ENCODE measurements around the gene PNMA6F.
"Not testable (repeated sequence)": the region's sequence is repeated elsewhere in the genome, so short reads cannot be mapped to it uniquely, and the experiment has no call there.

Gene PNMA6F

DNA sequence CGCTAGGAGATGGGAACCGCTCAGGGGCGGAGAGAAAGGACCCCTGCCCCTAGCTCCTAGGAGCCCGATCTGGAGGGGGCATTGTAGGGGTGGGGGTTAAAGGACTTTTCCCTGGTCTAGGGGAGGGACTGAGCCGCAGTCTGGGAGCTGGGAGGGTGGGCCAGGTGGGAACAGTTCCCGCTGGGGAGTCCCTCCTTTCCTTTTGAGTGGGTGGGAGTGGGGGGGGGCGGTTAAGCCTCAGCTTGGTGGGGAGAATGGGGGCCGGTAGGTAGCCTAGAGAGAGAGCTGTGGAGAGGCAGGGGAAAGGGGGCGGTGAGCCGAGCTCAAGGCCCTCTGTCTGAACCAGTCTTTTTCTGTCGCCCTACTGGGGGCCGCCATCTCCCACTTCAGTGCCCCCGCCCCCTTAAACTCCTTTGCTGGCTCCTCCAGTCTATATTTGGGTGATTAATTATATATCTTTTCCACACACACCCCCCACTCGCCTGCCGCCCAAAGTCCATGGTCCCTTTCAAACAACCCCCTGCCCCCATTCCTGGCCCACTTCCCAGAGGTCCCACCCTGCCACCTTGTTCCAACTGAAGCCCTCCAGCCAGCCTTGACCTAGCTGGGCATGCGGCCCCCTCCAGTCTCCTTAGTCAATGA is 13.2 kb upstream of the PNMA6F start:
- no peak for DNase-seq

DNA sequence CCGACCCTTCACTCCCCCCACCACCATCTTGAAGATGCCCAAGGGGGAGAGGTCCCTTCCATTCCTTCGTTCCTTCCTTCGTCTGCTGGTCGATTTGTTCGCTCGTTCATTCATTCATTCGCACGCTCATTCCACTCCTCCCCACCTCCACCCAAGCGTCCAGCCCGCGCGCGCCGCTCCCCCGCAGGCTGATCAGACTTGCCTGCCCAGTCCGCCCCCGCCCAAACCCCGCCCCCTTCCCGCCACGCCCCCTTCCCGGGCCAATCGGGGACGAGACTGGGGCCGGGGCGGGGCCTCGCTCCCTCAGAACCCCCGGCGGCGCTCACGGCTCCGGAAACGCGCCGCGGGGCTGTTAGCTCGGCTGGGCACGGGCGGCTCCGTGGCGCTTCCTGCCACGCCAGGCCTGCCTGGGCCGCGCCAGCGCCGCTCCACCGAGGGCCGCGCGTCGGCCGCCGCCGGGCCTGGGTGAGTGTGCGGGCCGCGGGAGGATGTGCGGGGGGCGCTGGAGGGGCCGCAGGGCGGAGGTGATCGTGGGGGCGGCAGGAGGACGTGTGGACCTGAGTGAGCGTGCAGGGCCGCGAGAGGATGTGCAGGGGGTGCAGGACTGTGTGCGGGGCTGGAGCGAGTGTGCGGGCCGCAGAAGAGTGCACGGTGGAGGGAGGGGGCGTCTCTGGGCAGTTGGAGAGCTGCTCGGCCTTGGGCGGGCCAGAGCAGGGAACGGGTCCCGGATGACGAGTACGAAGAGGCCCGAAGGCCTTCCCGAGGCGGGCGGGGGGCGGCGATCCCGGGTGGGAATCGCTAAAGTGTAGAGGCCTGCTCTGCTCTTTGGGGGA is 12.5 kb upstream of the PNMA6F start, which contains the start of gene ZNF275:
Gene ZNF275, plus strand, starts transcription at position 333 of the 833 bp plus-strand sequence. CDS start 2,527 bp downstream, outside the sequence.
- peak; percentile 66 for DNase-seq

DNA sequence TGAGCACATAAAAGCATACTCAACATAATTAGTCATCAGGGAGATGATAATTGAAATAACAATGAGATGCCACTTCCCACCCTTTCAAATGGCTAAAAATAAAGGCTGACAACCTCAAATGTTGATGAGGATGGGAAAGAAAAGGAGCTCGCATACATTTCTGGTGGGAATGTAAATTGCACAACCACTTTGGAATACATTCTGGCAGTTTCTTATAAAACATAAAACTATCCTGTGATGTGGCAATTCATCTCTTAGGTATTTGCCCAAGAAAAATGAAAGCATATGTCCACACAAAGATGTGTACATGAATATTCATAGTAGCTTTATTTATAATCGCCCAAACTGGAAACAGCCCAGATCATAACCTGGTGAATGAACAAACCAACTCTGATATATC is 11.7 kb upstream of the PNMA6F start:
- DNase-seq: no peak

DNA sequence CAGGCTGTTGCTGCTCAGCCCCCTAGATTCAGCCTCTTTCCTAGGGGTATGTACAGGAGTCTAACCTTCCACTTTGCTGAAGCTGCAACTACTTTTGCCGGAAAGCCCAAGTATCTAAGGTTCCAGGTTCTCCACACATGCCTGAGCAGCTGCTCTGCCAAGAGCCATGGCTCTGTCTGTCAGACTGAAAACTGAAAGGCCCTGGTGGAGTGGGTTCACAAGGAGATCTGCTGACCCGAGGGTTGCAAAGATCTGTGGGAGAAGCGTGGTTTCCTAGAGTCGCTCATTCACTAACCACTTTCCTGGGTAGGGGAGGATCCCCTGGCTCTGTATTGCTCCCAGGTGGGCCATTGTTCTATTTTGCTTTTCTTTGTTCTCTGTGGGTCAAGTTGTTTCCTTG is 6.0 kb upstream of the PNMA6F start:
- no peak for DNase-seq

DNA sequence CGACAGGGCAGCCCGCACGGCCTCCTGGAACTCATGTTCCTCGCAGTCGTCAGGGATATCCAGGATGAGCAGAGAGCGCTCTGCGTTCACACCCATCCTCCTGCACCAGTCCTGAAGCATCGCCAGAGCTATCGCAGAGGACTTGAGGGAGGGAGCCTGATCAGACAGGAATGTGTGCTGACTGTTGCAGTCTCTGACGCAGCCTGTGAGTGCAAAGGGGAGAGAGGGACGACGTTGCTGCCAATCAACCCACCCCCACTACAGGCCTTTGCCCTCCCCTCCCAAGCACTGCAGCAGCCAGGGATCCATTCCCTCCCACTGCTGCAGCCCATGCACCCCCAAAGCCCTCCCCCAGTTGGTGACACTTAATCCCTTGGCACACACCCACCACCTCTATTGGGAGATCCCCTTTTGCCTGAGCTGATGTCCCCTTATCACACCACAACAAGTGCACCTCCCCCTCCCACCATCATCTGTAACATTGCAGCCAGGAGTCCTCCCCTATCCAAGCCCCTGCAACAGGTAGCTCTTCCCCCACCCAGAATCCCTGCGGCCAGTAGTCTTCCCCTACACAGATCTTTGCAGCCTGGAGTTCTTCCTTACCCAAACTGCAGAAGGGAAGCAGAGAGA is 897 bp downstream of the PNMA6F start:
- no peak for DNase-seq

DNA sequence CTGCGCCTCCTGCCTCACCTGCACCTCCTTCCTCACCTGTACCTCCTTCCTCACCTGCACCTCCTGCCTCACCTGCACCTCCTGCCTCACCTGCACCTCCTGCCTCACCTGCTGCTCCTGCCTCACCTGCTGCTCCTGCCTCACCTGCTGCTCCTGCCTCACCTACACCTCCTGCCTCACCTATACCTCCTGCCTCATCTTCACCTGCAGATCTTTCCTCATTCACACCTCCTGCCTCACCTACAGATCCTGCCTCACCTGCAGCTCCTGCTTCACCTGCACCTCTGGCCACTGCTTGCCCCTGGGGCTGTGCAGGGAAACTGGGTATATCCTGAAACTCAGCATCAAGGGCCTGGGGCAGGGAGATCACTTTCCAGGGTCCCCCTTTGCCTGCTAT is 1.5 kb downstream of the PNMA6F start:
- not testable (repeated sequence) for DNase-seq

DNA sequence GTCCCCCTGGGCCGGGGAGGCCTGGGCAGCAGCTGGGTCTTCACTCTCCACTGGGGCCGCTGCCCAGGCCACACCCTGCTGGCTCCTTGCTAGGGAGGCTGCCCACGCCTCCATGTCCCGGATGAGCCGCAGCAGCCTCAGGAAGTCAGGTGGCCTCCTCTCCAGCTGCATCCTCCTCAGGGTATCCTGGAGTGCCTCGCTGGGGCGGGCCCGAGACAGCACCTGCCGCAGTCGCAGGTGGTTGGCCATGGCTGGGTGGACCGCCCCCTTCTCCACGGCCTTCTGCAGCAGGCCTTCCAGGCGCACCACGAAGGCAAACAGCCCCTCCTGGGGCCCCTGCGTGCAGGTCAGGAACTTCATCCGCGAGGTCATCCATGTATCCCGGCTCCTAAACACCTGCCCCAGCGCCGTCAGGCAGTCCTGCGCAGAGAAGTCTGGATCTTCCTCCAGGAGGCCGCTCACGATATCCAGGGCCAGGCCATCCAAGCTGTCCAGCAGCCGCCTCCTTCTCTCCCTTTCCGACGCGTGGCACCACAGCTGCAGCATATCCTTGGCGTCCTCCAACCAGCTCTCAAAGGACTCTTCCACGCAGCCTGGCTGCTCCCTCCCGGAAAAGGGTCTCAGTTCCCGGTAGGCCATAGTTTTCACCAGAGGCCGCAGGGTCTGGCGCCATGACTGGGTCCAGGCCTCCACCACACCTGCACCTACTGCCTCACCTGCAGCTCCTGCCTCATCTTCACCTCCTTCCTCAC is 2.1 kb downstream of the PNMA6F start:
- DNase-seq: no peak

DNA sequence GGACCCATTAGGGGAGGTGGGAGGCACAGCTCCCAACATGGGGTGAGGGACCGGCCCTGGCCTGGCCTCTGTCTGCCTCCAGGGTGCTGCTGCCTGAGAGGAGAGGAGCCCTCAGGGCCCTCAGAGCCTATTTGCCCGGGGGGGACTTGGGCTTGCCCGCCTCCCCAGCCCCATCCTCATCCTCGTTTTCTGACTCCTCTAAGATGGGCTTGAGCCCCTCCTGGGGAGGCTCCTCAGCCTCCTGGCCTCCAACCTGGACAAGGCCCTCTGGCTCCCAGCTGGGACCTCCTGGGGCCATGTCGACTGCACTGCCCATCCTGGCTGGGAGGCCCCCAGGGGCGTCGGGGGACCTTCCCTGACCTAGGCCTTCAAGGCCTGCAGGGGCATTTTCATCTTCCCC is 2.8 kb downstream of the PNMA6F start:
- no peak for DNase-seq

DNA sequence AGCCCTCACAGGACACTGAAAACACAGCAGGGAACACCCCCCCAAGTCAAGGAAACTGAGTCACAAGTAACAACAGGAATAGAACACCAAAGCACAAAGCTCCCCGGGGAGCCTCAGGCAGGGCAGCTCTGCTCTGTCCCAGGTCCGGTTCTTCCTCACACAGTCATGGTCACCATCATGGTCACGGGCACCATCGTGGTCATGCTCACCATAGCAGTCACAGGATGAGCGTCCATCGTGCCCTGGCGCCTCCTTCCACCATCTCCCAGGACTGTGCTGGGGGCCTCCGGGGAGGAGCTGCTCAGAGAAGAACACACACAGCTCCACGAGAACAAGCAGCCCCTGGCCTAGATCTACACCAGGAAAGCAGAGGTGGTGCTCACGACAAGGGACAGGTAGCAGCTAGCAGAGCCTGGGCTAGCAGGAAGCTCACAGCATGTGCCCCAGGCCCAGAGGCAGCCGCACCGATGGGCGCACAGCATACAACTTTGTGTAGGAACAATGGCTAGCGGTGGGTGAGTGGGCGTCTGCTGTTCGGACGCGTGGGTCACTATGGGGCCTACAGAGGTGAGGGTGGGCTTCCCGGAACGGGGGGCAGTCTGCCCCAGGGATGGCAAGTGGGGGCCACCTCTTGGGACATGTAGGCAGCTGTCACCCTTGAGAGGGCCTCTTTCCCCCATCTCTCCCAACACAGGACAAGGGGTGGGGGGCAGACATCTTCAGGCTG is 3.4 kb downstream of the PNMA6F start:
- DNase-seq: no peak

DNA sequence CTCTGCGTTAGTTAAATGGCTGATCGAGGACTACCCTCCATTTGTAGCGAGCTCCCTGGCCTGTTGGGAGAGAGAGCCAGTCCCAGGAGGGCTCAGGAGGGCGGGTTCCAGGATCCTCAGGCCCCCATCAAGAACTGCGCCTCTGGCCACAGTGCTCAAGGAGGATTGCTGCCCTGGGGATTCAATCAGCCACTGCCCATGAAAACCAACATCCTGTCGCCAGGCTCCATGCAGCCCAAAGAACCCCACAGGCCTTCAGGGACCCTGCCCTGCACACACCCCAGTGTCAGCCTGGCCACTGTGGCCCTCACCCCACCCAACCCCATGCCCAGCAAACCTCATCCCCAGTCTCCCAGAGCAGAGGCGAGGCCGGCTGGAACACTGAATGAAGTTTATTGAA is 4.3 kb downstream of the PNMA6F start:
- no peak for DNase-seq

DNA sequence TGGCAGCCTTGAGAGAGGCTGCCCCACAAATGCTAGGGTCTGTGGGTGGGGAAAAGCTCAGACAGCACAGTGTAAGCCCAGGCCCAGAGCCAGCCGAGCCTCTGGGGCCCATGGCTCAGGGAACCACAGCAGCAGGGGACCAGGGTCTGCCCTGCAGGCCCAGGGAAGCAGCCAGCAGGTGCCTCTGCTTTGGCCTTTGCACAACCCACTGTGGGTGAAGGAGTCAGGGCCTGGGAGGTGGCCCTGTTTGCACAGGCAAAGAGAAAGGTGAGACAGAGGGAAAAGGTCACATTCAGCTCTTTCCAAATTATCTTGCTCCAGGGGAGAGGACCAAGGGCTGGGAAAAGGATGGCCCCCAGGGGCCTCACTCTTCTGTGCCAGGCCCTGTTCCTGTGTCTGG is 8.7 kb downstream of the PNMA6F start:
- no peak for DNase-seq

DNA sequence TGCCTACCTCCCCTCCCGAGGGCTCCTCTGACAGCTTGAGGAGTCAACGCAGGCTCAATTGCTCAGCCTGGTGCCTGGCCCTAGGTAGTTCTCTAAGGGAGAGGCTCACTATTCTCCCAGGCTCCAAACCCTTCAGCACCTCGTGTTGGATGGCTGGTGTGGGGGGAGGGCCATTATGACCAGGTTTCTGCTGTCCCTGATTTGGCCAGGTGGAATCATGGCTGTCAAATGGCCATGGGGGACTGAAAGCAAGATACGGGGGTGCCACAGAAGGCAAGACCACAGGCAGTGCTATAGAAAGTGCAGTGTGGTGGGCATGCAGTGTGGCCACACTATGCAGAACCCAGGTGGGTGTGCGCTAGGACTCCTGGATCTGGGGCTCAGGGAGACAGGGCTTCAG is 9.5 kb downstream of the PNMA6F start:
- DNase-seq: no peak

DNA sequence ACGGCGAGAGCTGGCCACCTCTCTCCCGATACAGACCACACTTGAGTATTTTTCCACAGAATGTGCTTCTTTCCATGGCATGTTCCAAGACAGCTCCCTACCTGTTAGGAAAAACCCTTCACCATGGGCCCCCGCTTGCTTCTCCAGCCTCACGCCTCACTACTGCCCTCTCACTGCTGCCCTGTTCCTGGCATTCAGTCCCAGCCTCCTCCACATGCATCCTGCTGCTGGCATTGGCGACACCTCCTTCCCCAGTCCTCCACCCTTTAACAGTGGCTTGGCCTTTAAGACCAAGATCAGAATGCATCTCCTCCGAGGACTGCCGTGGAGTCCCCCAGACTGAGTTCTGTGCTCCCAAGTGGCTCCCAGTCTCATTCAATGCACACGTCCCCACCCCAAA is 10.7 kb downstream of the PNMA6F start:
- DNase-seq: no peak

DNA sequence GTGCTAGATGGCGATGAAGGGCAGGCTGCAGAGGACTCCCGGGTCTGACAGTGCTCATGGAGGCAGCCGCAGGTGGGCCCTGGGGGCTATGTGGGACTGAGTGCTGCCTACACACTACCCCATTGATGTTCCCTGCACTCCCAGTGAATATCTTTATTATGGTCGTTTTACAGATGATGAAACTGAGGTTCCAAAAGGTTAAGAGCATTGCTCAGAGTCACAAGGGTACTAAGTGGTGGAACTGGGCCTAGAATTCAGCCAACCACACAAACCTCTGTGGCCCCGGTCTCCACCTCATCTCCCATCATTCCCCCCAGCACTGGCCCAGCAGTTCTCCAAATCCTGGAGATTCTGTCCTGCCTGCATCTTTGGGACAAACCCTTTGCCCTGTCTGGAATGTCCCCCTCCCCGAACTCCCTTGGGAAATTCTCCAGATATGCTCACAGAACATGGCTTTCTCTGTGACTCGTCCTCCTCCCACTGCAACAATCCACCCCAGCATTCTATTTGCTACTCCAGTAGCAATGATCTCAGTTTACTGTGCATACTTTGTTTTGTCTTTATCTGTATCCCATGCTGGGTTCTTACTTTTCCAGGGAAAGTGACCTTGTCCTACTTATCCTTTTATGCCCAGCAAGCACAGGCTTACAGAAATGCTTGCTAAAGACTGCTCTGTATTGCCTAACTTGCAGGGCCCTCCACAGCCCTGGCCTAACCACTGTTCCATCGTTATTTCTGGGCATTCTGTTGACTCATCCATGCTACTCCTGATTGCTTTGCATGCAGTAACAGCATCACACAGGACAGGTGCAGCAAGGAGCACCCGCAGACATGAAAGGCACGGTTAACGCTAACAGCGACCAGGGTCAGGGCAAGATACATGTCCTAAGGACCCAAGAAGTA is 14.0 kb downstream of the PNMA6F start:
- DNase-seq: no peak

DNA sequence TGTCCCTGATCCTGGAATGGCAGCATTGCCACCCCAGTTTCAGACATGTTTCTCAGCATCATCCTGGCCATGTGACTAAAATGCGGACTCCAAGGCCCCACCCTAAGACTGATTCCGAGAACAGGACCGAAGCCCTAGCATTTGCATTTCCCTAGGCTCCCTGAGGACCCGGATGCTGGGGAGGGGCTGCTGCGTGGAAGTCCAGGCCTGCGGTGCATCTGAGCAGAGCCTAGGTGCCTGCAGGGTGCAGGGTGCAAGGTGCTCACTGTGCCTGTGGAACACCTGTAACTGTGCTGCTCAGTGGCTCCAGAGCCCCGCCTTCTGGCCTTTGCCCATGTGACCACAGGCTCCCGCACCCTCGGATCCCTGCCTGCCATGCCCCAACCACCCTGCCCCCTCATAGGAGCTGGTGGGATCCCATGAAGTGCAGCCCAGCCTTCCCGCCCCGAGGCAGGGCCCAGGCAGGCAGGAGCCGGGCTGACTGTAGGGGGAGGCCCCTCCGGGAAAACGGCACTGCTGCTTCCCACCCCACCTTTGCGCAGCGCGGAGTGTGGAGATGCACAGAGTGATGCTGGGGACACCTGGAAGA is 14.9 kb downstream of the PNMA6F start:
- DNase-seq: no peak

DNA sequence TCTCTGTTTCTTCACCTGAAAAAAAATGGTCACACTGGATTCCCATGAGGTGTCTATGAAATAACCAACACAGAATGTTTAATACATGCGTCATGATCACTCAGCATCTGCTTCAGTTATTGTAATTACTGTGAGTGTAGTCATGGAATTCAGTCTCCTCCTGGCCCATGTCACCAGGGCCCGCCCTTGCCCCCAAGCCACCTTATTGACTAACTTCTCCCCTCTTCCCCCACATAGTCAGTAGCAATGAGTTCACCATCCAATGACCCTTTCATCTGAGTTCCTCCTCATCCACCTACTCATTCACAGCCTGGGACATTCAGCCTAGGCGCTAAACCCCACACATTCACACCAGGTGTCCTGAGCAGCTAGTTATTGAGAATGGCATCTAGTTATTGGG is 15.6 kb downstream of the PNMA6F start:
- DNase-seq: no peak

DNA sequence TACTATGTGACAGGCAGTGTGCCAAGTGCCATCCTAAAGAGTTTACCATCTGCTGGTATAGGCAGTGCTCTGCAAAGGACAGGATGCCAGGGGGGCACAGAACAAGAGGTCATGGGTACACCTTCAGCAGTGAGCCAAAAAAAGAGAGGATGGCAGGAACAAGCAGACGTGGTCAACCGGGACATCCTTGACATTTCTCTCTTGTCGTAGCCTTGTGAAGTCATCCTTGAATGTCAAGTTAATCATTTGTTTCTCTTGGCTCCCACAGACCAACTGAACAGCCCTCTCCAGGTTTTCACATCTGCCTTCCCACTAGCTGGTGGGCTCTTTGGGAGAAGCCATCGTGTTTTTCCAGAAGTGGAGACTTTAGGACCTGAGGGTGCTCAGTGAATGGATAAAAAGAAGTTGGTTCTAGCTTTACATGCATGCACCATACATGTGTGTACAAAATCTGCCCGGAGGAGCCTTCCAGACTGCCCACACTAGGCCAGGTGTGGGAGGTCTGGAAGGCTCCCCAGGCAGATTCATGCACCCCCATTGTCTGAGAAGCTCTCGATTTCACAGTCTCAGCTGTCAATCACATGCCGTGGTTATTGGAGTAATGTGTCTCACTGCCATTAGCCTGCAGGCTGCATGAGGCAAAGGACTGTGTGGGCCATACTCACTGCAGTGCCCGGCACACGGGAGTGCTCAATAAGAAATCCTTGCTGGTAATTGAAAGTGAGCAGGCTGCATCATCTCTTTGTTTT is 16.4 kb downstream of the PNMA6F start:
- DNase-seq: no peak

DNA sequence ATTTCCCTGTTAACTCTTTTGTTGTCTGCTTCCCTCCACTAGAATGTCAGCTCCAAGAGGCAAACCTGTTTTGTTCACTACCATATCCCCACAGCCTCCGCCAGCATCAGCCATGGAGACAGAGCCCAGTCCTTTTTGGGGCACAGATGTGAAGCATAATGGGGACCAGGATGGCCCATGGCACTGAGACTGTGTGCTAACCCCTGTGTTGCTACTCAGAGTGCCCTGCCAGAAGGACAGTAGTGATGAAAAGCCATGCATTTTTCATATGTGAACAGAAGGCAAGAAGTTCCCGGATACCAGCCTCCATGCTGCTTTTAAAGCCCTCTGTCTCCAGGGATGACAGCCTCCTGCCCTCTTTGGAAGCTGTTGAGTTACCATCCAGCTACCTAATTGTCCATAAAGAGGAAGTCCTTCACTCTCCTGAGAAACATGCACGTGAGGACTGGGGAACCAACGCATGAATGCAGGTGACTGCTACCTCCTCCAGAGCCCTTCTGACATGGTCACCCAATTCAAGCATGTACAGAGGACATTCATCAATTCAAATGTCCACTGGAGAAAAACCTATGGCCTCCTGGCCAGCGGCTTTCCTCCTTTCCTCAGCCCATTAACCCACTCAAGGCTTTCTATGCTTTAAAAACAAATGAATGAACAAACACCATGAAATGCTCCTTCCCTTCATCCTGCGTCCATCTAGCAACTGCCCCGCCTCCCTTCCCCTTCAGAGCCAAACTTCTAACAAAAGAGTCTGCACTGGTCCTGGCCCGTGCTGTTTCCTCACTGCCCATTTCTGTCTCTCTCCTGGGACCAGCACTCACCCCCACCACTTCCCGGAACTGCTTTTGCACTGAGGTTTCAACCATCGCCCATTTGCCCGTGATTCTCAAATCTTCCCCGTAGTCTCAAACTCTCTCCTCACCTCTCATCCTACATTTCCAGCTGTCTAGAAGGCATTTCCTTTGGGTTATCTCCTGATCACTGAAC is 18.0 kb downstream of the PNMA6F start:
- no peak for DNase-seq

DNA sequence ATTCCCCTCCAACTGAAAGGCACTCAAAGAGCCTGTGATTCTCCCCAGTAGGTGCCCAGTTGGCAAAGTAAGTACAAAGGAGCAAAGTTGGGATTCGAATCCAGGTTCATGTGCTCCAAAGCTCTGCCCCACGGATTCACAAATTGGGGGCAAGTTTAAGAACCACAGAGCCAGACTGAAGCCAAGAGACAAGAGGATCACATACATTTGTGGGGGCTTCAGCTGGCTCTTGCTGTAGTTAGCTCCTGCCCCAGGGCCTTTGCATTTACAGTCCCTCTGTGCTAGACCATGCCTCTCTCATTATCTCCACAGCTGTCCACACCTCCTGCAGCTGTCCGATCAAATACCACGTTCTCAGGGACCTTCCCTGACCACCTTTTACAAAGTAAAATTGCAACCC is 18.8 kb downstream of the PNMA6F start:
- DNase-seq: no peak
